Epithelial cell of proximal tubule (primary cell): Measurements from ENCODE around the gene TMEM151B. TPM values are rescaled to one million over a fixed set of nuclear protein-coding genes. Genes with fewer than 3 reads are reported as not detected.

ENCODE experiments used
- DNase-seq: peaks from one replicate; pipeline ENCODE4 v3.0.0-alpha.2; 2011; ENCODE audit warnings: low read depth
- H3K4me3 ChIP-seq: 2 replicates; pipeline ENCODE4 v1.5.1; 2011; ENCODE audit warnings: low read depth, mild to moderate bottlenecking, low read length
- CTCF ChIP-seq: conservative IDR thresholded peaks from 2 replicates; pipeline ENCODE4 v1.5.1; 2012; ENCODE audit warnings: low read depth, mild to moderate bottlenecking, low read length
- total RNA-seq: library from RNA; depleted of rRNA; stranded (reverse); fragments of >200 nt; gene quantifications from 2 replicates; pipeline ENCODE4 v1.2.3, GENCODE V29; 2015

The TMEM151B gene
- total RNA-seq, 1 donor from 2014 or later: not detected

- no peak for DNase-seq
- H3K4me3 ChIP-seq: peak overlapping the region; percentile 66
Measured at GRCh38 chr6:44224029-44224964, 46.0 kb upstream of the TMEM151B start.

GRCh38 chr6:44224965-44225305 lies 45.3 kb upstream of the TMEM151B start:
- TF ChIP-seq CTCF: no peak
- no peak overlapping the region for H3K4me3 ChIP-seq
- no peak for DNase-seq

More at GRCh38 chr6:44224029-44224964, 46.0 kb upstream of the TMEM151B start:
- no peak for TF ChIP-seq CTCF

GRCh38 chr6:44225579-44226325 lies 44.5 kb upstream of the TMEM151B start:
- no peak for TF ChIP-seq CTCF
- DNase-seq: no peak

GRCh38 chr6:44226368-44227147 lies 43.7 kb upstream of the TMEM151B start:
- TF ChIP-seq CTCF: no peak
- H3K4me3 ChIP-seq: no peak overlapping the region
- no peak for DNase-seq

More at GRCh38 chr6:44225579-44226325, 44.5 kb upstream of the TMEM151B start:
- H3K4me3 ChIP-seq: no peak overlapping the region

GRCh38 chr6:44227148-44227793 lies 43.0 kb upstream of the TMEM151B start:
- no peak overlapping the region for H3K4me3 ChIP-seq
- DNase-seq: no peak
- TF ChIP-seq CTCF: no peak

- TF ChIP-seq CTCF: no peak
- H3K4me3 ChIP-seq: no peak overlapping the region
- no peak for DNase-seq
Measured at GRCh38 chr6:44228031-44228430, 42.2 kb upstream of the TMEM151B start.
